ENCODE results near the gene ATP8B1. TPM values are rescaled to one million over a fixed set of nuclear protein-coding genes. Genes with fewer than 3 reads are reported as not detected.

Gene ATP8B1
- total RNA-seq, 1 experiment from 2014 or later = 1.1 TPM

DNA sequence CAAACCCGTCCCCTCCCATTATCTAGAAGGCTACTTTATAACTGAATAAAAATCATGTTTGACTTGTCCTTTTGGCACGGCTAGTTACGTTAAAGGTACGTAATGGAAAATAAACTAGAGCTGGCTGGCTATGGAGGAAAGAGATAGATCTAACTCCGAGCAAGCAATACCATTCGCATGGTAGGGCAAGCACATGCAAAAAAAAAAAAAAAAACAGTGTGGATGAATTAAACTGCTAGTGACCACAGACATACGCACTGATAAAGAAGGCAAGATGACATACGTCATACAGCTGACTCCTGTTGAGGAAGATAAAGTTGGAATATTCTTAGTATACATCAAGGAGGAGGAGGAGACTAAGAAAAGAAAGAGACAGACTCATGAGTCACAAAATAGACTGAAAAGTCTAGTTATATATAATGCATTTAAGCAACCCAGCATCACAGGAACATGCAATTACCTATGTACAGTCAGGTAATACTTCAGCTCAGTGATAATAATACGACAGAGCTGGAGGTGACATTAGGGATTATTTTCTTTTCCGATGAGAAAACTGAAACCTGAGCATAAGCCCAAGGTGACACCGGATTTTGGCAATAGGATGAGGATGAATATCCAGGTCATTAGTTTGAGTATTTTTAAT lies 143.5 kb downstream of the ATP8B1 start:
- Histone ChIP-seq H3K14ac (ENCODE audit: insufficient read depth, low read length) (no peak overlapping the region), H3K79me1 (ENCODE audit: insufficient read depth, low read depth, low read length, poor library complexity, severe bottlenecking) (no peaks in the 10 kb centered on the region), H3K23ac (ENCODE audit: insufficient read length, low read depth, low read length) (no peak overlapping the region), H4K5ac (ENCODE audit: insufficient read length, low read depth, low read length) (no peak overlapping the region), H3K9ac (ENCODE audit: extremely low read depth, insufficient read length, low read length) (no peak overlapping the region), H3K27me3 (ENCODE audit: insufficient read depth, low read length) (no peaks in the 10 kb centered on the region), H2BK120ac (ENCODE audit: low read depth, low read length, poor library complexity, severe bottlenecking) (no peak overlapping the region), H3K18ac (ENCODE audit: insufficient read length, low read depth, low read length) (no peak overlapping the region), H3K23me2 (ENCODE audit: insufficient read length, low read depth, low read length, poor library complexity, severe bottlenecking) (no peaks in the 10 kb centered on the region), H3K79me2 (ENCODE audit: insufficient read depth, low read length) (no peaks in the 10 kb centered on the region), H3K27ac (ENCODE audit: insufficient read length, low read depth, low read length) (no peak overlapping the region), H3K4me2 (ENCODE audit: insufficient read depth, insufficient read length, low read length) (no peak overlapping the region), H2BK12ac (ENCODE audit: insufficient read length, low read depth, low read length) (no peak overlapping the region), H4K91ac (ENCODE audit: insufficient read length, low read depth, low read length) (no peak overlapping the region), H2BK15ac (ENCODE audit: low read depth, low read length) (no peak overlapping the region), H3K9me3 (ENCODE audit: control insufficient read depth, low read depth, low read length) (peaks cover 11% of the 10 kb centered on the region), H3K4me1 (ENCODE audit: insufficient read depth, low read length) (no peaks in the 10 kb centered on the region), H2BK5ac (ENCODE audit: insufficient read length, low read length) (no peak overlapping the region), H4K8ac (replicated peaks; ENCODE audit: insufficient read length, low read depth, low read length) (no peak overlapping the region), H2BK20ac (ENCODE audit: low read depth, low read length, poor library complexity, severe bottlenecking) (no peak overlapping the region), H2AK5ac (ENCODE audit: insufficient read length, low read length) (no peak overlapping the region), H3T11ph (ENCODE audit: low read length) (no peak overlapping the region), H2AFZ (ENCODE audit: low read length) (no peak overlapping the region), H3K4ac (ENCODE audit: low read depth, low read length) (no peak overlapping the region), H4K20me1 (ENCODE audit: control insufficient read depth, insufficient read depth, insufficient read length) (no peaks in the 10 kb centered on the region), H3K56ac (ENCODE audit: insufficient read length, low read depth, low read length) (no peak overlapping the region)
- no peak overlapping the region for H3K27ac Mint-ChIP-seq
- H3K36me3 Mint-ChIP-seq (ENCODE audit: insufficient read depth in 1 of 3, low read depth in 3 of 3) = peaks cover 12 to 18% (median 13%) of the 10 kb centered on the region in 3 experiments
- no CpG with 5 or more reads among the region's 11 CpGs for WGBS (ENCODE audit: extremely low coverage, insufficient read length, low lambda C conversion rate)
- H3K4me1 Mint-ChIP-seq = peaks cover 0 to 1% of the 10 kb centered on the region in 2 experiments; a peak in 1 of 4 replicates
- H3K27me3 Mint-ChIP-seq (ENCODE audit: low read depth) = no peaks in the 10 kb centered on the region
- no peak overlapping the region for H3K4me3 Mint-ChIP-seq
- TF ChIP-seq, protein P1, sequence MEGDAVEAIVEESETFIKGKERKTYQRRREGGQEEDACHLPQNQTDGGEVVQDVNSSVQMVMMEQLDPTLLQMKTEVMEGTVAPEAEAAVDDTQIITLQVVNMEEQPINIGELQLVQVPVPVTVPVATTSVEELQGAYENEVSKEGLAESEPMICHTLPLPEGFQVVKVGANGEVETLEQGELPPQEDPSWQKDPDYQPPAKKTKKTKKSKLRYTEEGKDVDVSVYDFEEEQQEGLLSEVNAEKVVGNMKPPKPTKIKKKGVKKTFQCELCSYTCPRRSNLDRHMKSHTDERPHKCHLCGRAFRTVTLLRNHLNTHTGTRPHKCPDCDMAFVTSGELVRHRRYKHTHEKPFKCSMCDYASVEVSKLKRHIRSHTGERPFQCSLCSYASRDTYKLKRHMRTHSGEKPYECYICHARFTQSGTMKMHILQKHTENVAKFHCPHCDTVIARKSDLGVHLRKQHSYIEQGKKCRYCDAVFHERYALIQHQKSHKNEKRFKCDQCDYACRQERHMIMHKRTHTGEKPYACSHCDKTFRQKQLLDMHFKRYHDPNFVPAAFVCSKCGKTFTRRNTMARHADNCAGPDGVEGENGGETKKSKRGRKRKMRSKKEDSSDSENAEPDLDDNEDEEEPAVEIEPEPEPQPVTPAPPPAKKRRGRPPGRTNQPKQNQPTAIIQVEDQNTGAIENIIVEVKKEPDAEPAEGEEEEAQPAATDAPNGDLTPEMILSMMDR (conservative IDR thresholded peaks at IDR 0.05) = no peak
- DNase-seq = no peak
- H3K9me3 Mint-ChIP-seq = peaks cover 11 to 13% of the 10 kb centered on the region in 2 experiments

Data from H9 (cell line).